SKM-1 treated with dmso at 0.1 percent for 144 hours (cell line): Measurements from ENCODE around the gene GPX4.

Source experiments
- DNase-seq: peaks from one replicate; lab custom pipeline; 2025; ENCODE audit not compliant: unreplicated experiment; lab: John Stamatoyannopoulos, UW

The GPX4 gene

GRCh38 chr19:1068009-1069001 lies 35.5 kb upstream of the GPX4 start:
- peak; percentile 35 for DNase-seq

- peak; percentile 93 for DNase-seq
Observed at GRCh38 chr19:1069009-1069779, 34.6 kb upstream of the GPX4 start.

GRCh38 chr19:1070576-1070930 lies 33.2 kb upstream of the GPX4 start:
- DNase-seq = no peak

GRCh38 chr19:1070931-1071791 lies 32.6 kb upstream of the GPX4 start:
- DNase-seq = no peak

- no peak for DNase-seq
Observed at GRCh38 chr19:1072371-1073015, 31.3 kb upstream of the GPX4 start.

- no peak for DNase-seq
Observed at GRCh38 chr19:1073063-1073955, 30.5 kb upstream of the GPX4 start.

- no peak for DNase-seq
Observed at GRCh38 chr19:1073956-1074517, 29.8 kb upstream of the GPX4 start.

GRCh38 chr19:1074544-1075283 lies 29.1 kb upstream of the GPX4 start:
- no peak for DNase-seq

- no peak for DNase-seq
Observed at GRCh38 chr19:1076046-1076386, 27.8 kb upstream of the GPX4 start.

GRCh38 chr19:1076951-1077350 lies 26.8 kb upstream of the GPX4 start:
- DNase-seq = peak; percentile 62

GRCh38 chr19:1079566-1080111 lies 24.2 kb upstream of the GPX4 start:
- no peak for DNase-seq

GRCh38 chr19:1080360-1081161 lies 23.2 kb upstream of the GPX4 start:
- no peak for DNase-seq

GRCh38 chr19:1081301-1082164 lies 22.3 kb upstream of the GPX4 start:
- DNase-seq = no peak

- DNase-seq = no peak
Observed at GRCh38 chr19:1082165-1082927, 21.4 kb upstream of the GPX4 start.

GRCh38 chr19:1082928-1083816 lies 20.6 kb upstream of the GPX4 start:
- no peak for DNase-seq
